HEK293 (cell line): ENCODE data around the gene NOC2L.

Experiments
- FEZF1 ChIP-seq: fragments of 450-650 bp; formaldehyde crosslinking; IDR thresholded peaks from 2 replicates; pipeline ENCODE4 v1.5.1; 2016; ENCODE audit warnings: missing biosample characterization, missing genetic modification characterization
- OVOL3 ChIP-seq: fragments of 450-650 bp; formaldehyde crosslinking; IDR thresholded peaks from 2 replicates; pipeline ENCODE4 v1.5.1; 2016; ENCODE audit warnings: missing biosample characterization, missing genetic modification characterization
- YY1 ChIP-seq: fragments of 450-650 bp; formaldehyde crosslinking; IDR thresholded peaks from 2 replicates; pipeline ENCODE4 v1.5.1; 2018; ENCODE audit warnings: missing biosample characterization, missing genetic modification characterization
- ZBTB48 ChIP-seq: fragments of 450-650 bp; formaldehyde crosslinking; IDR thresholded peaks from 2 replicates; pipeline ENCODE4 v1.5.1; 2016; ENCODE audit warnings: missing biosample characterization, missing genetic modification characterization
- ZFP37 ChIP-seq: fragments of 450-650 bp; formaldehyde crosslinking; IDR thresholded peaks from 2 replicates; pipeline ENCODE4 v1.5.1; 2016; ENCODE audit warnings: missing biosample characterization, missing genetic modification characterization
- ZNF23 ChIP-seq: fragments of 450-650 bp; formaldehyde crosslinking; IDR thresholded peaks from 2 replicates; pipeline ENCODE4 v1.5.1; 2016; ENCODE audit warnings: missing biosample characterization, missing genetic modification characterization, borderline replicate concordance
- ZNF350 ChIP-seq: fragments of 450-650 bp; formaldehyde crosslinking; IDR thresholded peaks from 2 replicates; pipeline ENCODE4 v1.5.0; 2017; ENCODE audit warnings: missing biosample characterization, mild to moderate bottlenecking, missing genetic modification characterization
- ZNF354C ChIP-seq: fragments of 450-650 bp; formaldehyde crosslinking; IDR thresholded peaks from 2 replicates; pipeline ENCODE4 v1.5.1; 2016; ENCODE audit warnings: missing biosample characterization, missing genetic modification characterization, low read depth, borderline replicate concordance
- ZNF548 ChIP-seq: fragments of 450-650 bp; formaldehyde crosslinking; IDR thresholded peaks from 2 replicates; pipeline ENCODE4 v1.5.1; 2016; ENCODE audit warnings: missing biosample characterization, missing genetic modification characterization
- ZNF621 ChIP-seq: fragments of 450-650 bp; formaldehyde crosslinking; IDR thresholded peaks from 2 replicates; pipeline ENCODE4 v1.5.1; 2017; ENCODE audit warnings: missing biosample characterization, missing genetic modification characterization
- ZNF658 ChIP-seq: fragments of 450-650 bp; formaldehyde crosslinking; IDR thresholded peaks from 2 replicates; pipeline ENCODE4; 2016; ENCODE audit warnings: missing biosample characterization, missing genetic modification characterization
- ZNF677 ChIP-seq: fragments of 450-650 bp; IDR thresholded peaks from 2 replicates; pipeline ENCODE4 v1.5.0; 2018; ENCODE audit warnings: missing biosample characterization, mild to moderate bottlenecking, missing genetic modification characterization, moderate library complexity
- ZNF707 ChIP-seq: fragments of 450-650 bp; formaldehyde crosslinking; IDR thresholded peaks from 2 replicates; pipeline ENCODE4 v1.5.1; 2016; ENCODE audit warnings: missing biosample characterization, missing genetic modification characterization
- ZNF777 ChIP-seq: fragments of 450-650 bp; formaldehyde crosslinking; IDR thresholded peaks from 2 replicates; pipeline ENCODE4 v1.5.1; 2017; ENCODE audit warnings: missing biosample characterization, missing genetic modification characterization, borderline replicate concordance
- ZNF785 ChIP-seq: fragments of 450-650 bp; formaldehyde crosslinking; IDR thresholded peaks from 2 replicates; pipeline ENCODE4 v1.5.1; 2016; ENCODE audit warnings: missing biosample characterization, missing genetic modification characterization
- TF ChIP-seq, protein P1 (sequence below): fragments of 450-650 bp; formaldehyde crosslinking; IDR thresholded peaks from 2 replicates; pipeline ENCODE4 v1.5.1; 2016; ENCODE audit warnings: missing biosample characterization, missing genetic modification characterization
- TF ChIP-seq, protein P2 (sequence below): fragments of 450-650 bp; formaldehyde crosslinking; IDR thresholded peaks from 2 replicates; pipeline ENCODE4 v1.5.1; 2016; ENCODE audit warnings: missing biosample characterization, missing genetic modification characterization
- TF ChIP-seq, protein P3 (sequence below): fragments of 450-650 bp; formaldehyde crosslinking; IDR thresholded peaks from 2 replicates; pipeline ENCODE4 v1.5.1; 2016; ENCODE audit warnings: missing biosample characterization, missing genetic modification characterization, borderline replicate concordance
- TF ChIP-seq, protein P4 (sequence below): fragments of 450-650 bp; formaldehyde crosslinking; IDR thresholded peaks from 2 replicates; pipeline ENCODE4 v1.5.1; 2016; ENCODE audit warnings: missing biosample characterization, missing genetic modification characterization
- TF ChIP-seq, protein P5 (sequence below): fragments of 450-650 bp; formaldehyde crosslinking; IDR thresholded peaks from 2 replicates; pipeline ENCODE4 v1.5.1; 2016; ENCODE audit warnings: missing biosample characterization, missing genetic modification characterization
- TF ChIP-seq, protein P6 (sequence below): fragments of 450-650 bp; formaldehyde crosslinking; IDR thresholded peaks from 2 replicates; pipeline ENCODE4 v1.5.1; 2016; ENCODE audit warnings: missing biosample characterization, missing genetic modification characterization

Gene NOC2L

DNA sequence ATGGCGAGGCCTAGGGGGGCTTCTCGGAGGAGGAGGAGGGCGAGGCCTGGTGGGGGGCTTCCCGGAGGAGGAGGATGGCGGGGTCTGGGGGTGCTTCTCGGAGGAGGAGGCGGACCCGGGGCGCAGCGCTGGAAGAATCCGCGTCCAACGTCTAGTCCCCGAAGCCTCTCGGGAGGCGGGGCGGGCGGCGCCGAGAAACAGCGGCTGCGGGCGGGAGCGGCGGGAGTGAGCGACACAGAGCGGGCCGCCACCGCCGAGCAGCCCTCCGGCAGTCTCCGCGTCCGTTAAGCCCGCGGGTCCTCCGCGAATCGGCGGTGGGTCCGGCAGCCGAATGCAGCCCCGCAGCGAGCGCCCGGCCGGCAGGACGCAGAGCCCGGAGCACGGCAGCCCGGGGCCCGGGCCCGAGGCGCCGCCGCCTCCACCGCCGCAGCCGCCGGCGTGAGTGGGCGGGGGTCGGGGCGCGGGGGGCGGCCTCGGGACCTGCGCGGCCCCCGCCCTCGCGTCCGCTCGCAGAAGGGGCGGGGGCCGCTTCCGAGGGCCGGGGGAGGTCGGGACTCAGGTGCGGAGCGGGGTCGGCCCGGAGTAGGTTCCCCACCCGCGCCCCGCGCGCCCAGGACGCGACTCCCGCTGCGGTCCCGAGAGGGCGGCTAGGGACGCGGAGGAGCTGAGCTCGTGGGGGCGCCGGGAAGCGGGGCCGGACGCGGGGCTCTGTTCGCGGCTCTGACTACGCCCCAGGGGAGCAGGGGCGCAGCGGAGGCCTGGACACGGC, 1.5 kb upstream of the NOC2L start, which contains the start of gene KLHL17 (continued):
- TF ChIP-seq, protein P1, sequence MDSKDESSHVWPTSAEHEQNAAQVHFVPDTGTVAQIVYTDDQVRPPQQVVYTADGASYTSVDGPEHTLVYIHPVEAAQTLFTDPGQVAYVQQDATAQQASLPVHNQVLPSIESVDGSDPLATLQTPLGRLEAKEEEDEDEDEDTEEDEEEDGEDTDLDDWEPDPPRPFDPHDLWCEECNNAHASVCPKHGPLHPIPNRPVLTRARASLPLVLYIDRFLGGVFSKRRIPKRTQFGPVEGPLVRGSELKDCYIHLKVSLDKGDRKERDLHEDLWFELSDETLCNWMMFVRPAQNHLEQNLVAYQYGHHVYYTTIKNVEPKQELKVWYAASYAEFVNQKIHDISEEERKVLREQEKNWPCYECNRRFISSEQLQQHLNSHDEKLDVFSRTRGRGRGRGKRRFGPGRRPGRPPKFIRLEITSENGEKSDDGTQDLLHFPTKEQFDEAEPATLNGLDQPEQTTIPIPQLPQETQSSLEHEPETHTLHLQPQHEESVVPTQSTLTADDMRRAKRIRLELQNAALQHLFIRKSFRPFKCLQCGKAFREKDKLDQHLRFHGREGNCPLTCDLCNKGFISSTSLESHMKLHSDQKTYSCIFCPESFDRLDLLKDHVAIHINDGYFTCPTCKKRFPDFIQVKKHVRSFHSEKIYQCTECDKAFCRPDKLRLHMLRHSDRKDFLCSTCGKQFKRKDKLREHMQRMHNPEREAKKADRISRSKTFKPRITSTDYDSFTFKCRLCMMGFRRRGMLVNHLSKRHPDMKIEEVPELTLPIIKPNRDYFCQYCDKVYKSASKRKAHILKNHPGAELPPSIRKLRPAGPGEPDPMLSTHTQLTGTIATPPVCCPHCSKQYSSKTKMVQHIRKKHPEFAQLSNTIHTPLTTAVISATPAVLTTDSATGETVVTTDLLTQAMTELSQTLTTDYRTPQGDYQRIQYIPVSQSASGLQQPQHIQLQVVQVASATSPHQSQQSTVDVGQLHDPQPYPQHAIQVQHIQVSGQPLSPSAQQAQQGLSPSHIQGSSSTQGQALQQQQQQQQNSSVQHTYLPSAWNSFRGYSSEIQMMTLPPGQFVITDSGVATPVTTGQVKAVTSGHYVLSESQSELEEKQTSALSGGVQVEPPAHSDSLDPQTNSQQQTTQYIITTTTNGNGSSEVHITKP = no peak
- TF ChIP-seq ZNF548 (tag by site-specific recombination) (no peak), ZNF785 (tag by site-specific recombination) (no peak), ZNF677 (no peak), ZNF777 (tag by site-specific recombination) (no peak), ZFP37 (no peak), ZNF707 (no peak), ZNF354C (tag by site-specific recombination) (no peak), OVOL3 (no peak), ZNF621 (tag by site-specific recombination) (no peak), ZNF23 (no peak), FEZF1 (no peak), ZNF658 (no peak), ZNF350 (tag by site-specific recombination) (no peak), YY1 (no peak), ZBTB48 (no peak)
- TF ChIP-seq, protein P2, sequence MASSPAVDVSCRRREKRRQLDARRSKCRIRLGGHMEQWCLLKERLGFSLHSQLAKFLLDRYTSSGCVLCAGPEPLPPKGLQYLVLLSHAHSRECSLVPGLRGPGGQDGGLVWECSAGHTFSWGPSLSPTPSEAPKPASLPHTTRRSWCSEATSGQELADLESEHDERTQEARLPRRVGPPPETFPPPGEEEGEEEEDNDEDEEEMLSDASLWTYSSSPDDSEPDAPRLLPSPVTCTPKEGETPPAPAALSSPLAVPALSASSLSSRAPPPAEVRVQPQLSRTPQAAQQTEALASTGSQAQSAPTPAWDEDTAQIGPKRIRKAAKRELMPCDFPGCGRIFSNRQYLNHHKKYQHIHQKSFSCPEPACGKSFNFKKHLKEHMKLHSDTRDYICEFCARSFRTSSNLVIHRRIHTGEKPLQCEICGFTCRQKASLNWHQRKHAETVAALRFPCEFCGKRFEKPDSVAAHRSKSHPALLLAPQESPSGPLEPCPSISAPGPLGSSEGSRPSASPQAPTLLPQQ = peak; percentile 69
- TF ChIP-seq, protein P3, sequence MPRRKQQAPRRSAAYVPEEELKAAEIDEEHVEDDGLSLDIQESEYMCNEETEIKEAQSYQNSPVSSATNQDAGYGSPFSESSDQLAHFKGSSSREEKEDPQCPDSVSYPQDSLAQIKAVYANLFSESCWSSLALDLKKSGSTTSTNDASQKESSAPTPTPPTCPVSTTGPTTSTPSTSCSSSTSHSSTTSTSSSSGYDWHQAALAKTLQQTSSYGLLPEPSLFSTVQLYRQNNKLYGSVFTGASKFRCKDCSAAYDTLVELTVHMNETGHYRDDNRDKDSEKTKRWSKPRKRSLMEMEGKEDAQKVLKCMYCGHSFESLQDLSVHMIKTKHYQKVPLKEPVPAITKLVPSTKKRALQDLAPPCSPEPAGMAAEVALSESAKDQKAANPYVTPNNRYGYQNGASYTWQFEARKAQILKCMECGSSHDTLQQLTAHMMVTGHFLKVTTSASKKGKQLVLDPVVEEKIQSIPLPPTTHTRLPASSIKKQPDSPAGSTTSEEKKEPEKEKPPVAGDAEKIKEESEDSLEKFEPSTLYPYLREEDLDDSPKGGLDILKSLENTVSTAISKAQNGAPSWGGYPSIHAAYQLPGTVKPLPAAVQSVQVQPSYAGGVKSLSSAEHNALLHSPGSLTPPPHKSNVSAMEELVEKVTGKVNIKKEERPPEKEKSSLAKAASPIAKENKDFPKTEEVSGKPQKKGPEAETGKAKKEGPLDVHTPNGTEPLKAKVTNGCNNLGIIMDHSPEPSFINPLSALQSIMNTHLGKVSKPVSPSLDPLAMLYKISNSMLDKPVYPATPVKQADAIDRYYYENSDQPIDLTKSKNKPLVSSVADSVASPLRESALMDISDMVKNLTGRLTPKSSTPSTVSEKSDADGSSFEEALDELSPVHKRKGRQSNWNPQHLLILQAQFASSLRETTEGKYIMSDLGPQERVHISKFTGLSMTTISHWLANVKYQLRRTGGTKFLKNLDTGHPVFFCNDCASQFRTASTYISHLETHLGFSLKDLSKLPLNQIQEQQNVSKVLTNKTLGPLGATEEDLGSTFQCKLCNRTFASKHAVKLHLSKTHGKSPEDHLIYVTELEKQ = no peak; the same call in 1 of the 2 replicates
- TF ChIP-seq, protein P4, sequence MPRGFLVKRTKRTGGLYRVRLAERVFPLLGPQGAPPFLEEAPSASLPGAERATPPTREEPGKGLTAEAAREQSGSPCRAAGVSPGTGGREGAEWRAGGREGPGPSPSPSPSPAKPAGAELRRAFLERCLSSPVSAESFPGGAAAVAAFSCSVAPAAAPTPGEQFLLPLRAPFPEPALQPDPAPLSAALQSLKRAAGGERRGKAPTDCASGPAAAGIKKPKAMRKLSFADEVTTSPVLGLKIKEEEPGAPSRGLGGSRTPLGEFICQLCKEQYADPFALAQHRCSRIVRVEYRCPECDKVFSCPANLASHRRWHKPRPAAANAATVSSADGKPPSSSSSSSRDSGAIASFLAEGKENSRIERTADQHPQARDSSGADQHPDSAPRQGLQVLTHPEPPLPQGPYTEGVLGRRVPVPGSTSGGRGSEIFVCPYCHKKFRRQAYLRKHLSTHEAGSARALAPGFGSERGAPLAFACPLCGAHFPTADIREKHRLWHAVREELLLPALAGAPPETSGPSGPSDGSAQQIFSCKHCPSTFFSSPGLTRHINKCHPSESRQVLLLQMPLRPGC (tag by site-specific recombination) = peak; percentile 11; the same call in 1 of the 2 replicates
- TF ChIP-seq, protein P5, sequence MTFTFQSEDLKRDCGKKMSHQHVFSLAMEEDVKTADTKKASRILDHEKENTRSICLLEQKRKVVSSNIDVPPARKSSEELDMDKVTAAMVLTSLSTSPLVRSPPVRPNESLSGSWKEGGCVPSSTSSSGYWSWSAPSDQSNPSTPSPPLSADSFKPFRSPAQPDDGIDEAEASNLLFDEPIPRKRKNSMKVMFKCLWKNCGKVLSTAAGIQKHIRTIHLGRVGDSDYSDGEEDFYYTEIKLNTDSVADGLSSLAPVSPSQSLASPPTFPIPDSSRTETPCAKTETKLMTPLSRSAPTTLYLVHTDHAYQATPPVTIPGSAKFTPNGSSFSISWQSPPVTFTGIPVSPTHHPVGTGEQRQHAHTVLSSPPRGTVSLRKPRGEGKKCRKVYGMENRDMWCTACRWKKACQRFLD = no peak
- TF ChIP-seq, protein P6, sequence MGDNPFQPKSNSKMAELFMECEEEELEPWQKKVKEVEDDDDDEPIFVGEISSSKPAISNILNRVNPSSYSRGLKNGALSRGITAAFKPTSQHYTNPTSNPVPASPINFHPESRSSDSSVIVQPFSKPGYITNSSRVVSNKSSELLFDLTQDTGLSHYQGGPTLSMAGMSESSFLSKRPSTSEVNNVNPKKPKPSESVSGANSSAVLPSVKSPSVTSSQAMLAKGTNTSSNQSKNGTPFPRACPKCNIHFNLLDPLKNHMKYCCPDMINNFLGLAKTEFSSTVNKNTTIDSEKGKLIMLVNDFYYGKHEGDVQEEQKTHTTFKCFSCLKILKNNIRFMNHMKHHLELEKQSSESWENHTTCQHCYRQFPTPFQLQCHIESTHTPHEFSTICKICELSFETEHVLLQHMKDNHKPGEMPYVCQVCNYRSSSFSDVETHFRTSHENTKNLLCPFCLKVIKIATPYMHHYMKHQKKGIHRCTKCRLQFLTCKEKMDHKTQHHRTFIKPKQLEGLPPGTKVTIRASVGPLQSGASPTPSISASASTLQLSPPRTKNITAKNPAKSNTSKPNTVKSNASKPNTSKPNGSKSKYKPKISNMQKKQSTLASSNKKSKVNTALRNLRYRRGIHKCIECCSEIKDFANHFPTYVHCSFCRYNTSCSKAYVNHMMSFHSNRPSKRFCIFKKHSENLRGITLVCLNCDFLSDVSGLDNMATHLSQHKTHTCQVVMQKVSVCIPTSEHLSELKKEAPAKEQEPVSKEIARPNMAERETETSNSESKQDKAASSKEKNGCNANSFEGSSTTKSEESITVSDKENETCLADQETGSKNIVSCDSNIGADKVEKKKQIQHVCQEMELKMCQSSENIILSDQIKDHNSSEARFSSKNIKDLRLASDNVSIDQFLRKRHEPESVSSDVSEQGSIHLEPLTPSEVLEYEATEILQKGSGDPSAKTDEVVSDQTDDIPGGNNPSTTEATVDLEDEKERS = no peak
